ENCODE results near the gene HP1BP3. TPM values are rescaled to one million over a fixed set of nuclear protein-coding genes. Genes with fewer than 3 reads are reported as not detected.

Gene HP1BP3
- total and polyA plus RNA-seq, 5 donors, result 58.1 to 147 (median 140) TPM

- peak in 1 of 3 donors; percentile 41 for DNase-seq
- 88% methylated on average over 18 of the region's 18 CpGs for WGBS
Observed at GRCh38 chr1:20698195-20698910, 88.8 kb downstream of the HP1BP3 start.

GRCh38 chr1:20697563-20697962 lies 89.5 kb downstream of the HP1BP3 start:
- ATAC-seq (no peak), DNase-seq (peak in 1 of 3 donors; percentile 43)
- WGBS, result 85% methylated on average over 12 of the region's 12 CpGs
- H3K27me3 ChIP-seq (ENCODE audit: control insufficient read depth, insufficient read depth), result no peaks in the 10 kb centered on the region
- H3K9me3 ChIP-seq (ENCODE audit: control insufficient read depth, low read length), result no peaks in the 10 kb centered on the region
- H3K4me1 ChIP-seq (ENCODE audit: control insufficient read depth, insufficient read depth, low read length), result no peaks in the 10 kb centered on the region
- H3K4me3 ChIP-seq (ENCODE audit: low read length), result no peak overlapping the region
- no peak overlapping the region for H3K27ac ChIP-seq (ENCODE audit: low read length)
- intact Hi-C loops (cut with DNase I), result loop anchor here in 2 of 4 donors (2.0 to 5.0 kb wide), 2 partner anchors 497 to 500 kb away; no protein-coding TSS in a partner anchor

More at GRCh38 chr1:20698195-20698910, 88.8 kb downstream of the HP1BP3 start:
- Histone ChIP-seq H3K4me3 (ENCODE audit: low read length) (no peak overlapping the region), H3K4me1 (ENCODE audit: control insufficient read depth, insufficient read depth, low read length) (no peaks in the 10 kb centered on the region), H3K27ac (ENCODE audit: low read length) (no peak overlapping the region), H3K27me3 (ENCODE audit: control insufficient read depth, insufficient read depth) (no peaks in the 10 kb centered on the region), H3K9me3 (ENCODE audit: control insufficient read depth, low read length) (no peaks in the 10 kb centered on the region)
- no peak for ATAC-seq
- intact Hi-C loops (cut with DNase I), result loop anchor here in 1 of 4 donors (5.0 kb wide), 1 partner anchor 499 kb away; no protein-coding TSS in a partner anchor

- peak; percentile 93 to 94 for ATAC-seq
- peak overlapping the region; percentile 54 for H3K4me3 ChIP-seq (ENCODE audit: low read length)
- H3K4me1 ChIP-seq (ENCODE audit: control insufficient read depth, insufficient read depth, low read length), result no peaks in the 10 kb centered on the region
- intact Hi-C loops (cut with DNase I), result loop anchor here in 3 of 4 donors (1.0 to 5.0 kb wide), 3 partner anchors 498 to 501 kb away; no protein-coding TSS in a partner anchor
- H3K9me3 ChIP-seq (ENCODE audit: control insufficient read depth, low read length), result no peaks in the 10 kb centered on the region
- WGBS, result 2% methylated on average over 46 of the region's 46 CpGs
- no peaks in the 10 kb centered on the region for H3K27me3 ChIP-seq (ENCODE audit: control insufficient read depth, insufficient read depth)
- DNase-seq, result peak; percentile 87 to 95 (median 94)
- peak overlapping the region; percentile 71 for H3K27ac ChIP-seq (ENCODE audit: low read length)
Observed at GRCh38 chr1:20696397-20697333, 90.4 kb downstream of the HP1BP3 start.

GRCh38 chr1:20695515-20695914 lies 91.6 kb downstream of the HP1BP3 start:
- H3K4me3 ChIP-seq (ENCODE audit: low read length), result no peak overlapping the region
- no peak overlapping the region for H3K27ac ChIP-seq (ENCODE audit: low read length)
- H3K27me3 ChIP-seq (ENCODE audit: control insufficient read depth, insufficient read depth), result no peaks in the 10 kb centered on the region
- intact Hi-C loops (cut with DNase I), result loop anchor here in 2 of 4 donors (2.0 to 5.0 kb wide), 2 partner anchors 499 to 502 kb away; no protein-coding TSS in a partner anchor
- ATAC-seq (no peak), DNase-seq (peak in 1 of 3 donors; percentile 32)
- 78% methylated on average over 10 of the region's 10 CpGs for WGBS
- no peaks in the 10 kb centered on the region for H3K9me3 ChIP-seq (ENCODE audit: control insufficient read depth, low read length)
- no peaks in the 10 kb centered on the region for H3K4me1 ChIP-seq (ENCODE audit: control insufficient read depth, insufficient read depth, low read length)

- intact Hi-C loops (cut with DNase I), result loop anchor here in 1 of 4 donors (2.0 kb wide), 1 partner anchor 501 kb away; no protein-coding TSS in a partner anchor
Observed at GRCh38 chr1:20693623-20694022, 93.5 kb downstream of the HP1BP3 start.

More at GRCh38 chr1:20693623-20694022, 93.5 kb downstream of the HP1BP3 start:
- H3K27me3 ChIP-seq (ENCODE audit: control insufficient read depth, insufficient read depth), result no peaks in the 10 kb centered on the region
- H3K4me1 ChIP-seq (ENCODE audit: control insufficient read depth, insufficient read depth, low read length), result no peaks in the 10 kb centered on the region
- no peaks in the 10 kb centered on the region for H3K9me3 ChIP-seq (ENCODE audit: control insufficient read depth, low read length)
- no peak overlapping the region for H3K4me3 ChIP-seq (ENCODE audit: low read length)
- ATAC-seq, result no peak
- 80% methylated on average over 2 of the region's 2 CpGs for WGBS
- no peak overlapping the region for H3K27ac ChIP-seq (ENCODE audit: low read length)
- DNase-seq, result peak in 1 of 3 donors; percentile 2

Other genes with a start within 250 kb of the HP1BP3 start
- 1 to 10 TPM; 1.6 to 3.6 (median 2.7) TPM for gene FAM43B, start 234.7 kb downstream of the HP1BP3 start, total RNA-seq
- 1.3 TPM for gene FAM43B, start 234.7 kb downstream of the HP1BP3 start, polyA plus RNA-seq
- gene CDA, start 198.2 kb downstream of the HP1BP3 start, total RNA-seq, result 1 to 10 TPM; 2.2 to 3.6 (median 2.4) TPM
- gene CDA, start 198.2 kb downstream of the HP1BP3 start, polyA plus RNA-seq, result 6.7 TPM
- gene PINK1, start 153.8 kb downstream of the HP1BP3 start, total RNA-seq, result 100 to 1,000 TPM; 143 to 161 (median 156) TPM
- gene PINK1, start 153.8 kb downstream of the HP1BP3 start, polyA plus RNA-seq, result 215 TPM
- gene DDOST, start 125.9 kb downstream of the HP1BP3 start, total RNA-seq, result 100 to 1,000 TPM; 107 to 143 (median 124) TPM
- gene DDOST, start 125.9 kb downstream of the HP1BP3 start, polyA plus RNA-seq, result 123 TPM
- 1 to 10 TPM; 2.0 to 4.8 (median 3.6) TPM for gene KIF17, start 69.3 kb downstream of the HP1BP3 start, total RNA-seq
- gene KIF17, start 69.3 kb downstream of the HP1BP3 start, polyA plus RNA-seq, result 6.4 TPM
- gene SH2D5, start 54.6 kb downstream of the HP1BP3 start, total RNA-seq, result under 1 TPM in 3 of 4 donors, not detected in 1; 0.11 to 0.45 (median 0.18) TPM
- 0.11 TPM for gene SH2D5, start 54.6 kb downstream of the HP1BP3 start, polyA plus RNA-seq